DOHH2 (cell line): Measurements from ENCODE around the gene TCF15.

Experiments
- H3F3A ChIP-seq: fragments of 200-600 bp; sonication (generic), shearing (Covaris generic); 2 replicates; pipeline ENCODE4 v1.6.0; 2016; ENCODE audit warnings: antibody characterized with exemption, mild to moderate bottlenecking; ENCODE audit not compliant: control insufficient read depth, insufficient read depth
- H3K27ac ChIP-seq: fragments of 200-600 bp; sonication (generic); 2 replicates; pipeline ENCODE4 v1.5.1; 2014; ENCODE audit warnings: low read depth, mild to moderate bottlenecking, low read length, moderate library complexity
- H3K27me3 ChIP-seq: fragments of 200-600 bp; sonication (generic); 2 replicates; pipeline ENCODE4 v1.6.1; 2014; ENCODE audit warnings: mild to moderate bottlenecking, low read length, mixed read lengths; ENCODE audit not compliant: control insufficient read depth
- H3K36me3 ChIP-seq: fragments of 200-600 bp; sonication (generic); 2 replicates; pipeline ENCODE4 v1.6.1; 2014; ENCODE audit warnings: mild to moderate bottlenecking, low read length, moderate library complexity, mixed read lengths; ENCODE audit not compliant: control insufficient read depth
- H3K4me1 ChIP-seq: fragments of 200-600 bp; sonication (generic); 2 replicates; pipeline ENCODE4 v1.6.1; 2014; ENCODE audit warnings: mild to moderate bottlenecking, low read length, mixed read lengths; ENCODE audit not compliant: control insufficient read depth
- H3K4me2 ChIP-seq: fragments of 200-600 bp; sonication (generic); 2 replicates; pipeline ENCODE4 v1.6.0; 2014; ENCODE audit warnings: mild to moderate bottlenecking, low read length, moderate library complexity
- H3K4me3 ChIP-seq: fragments of 200-600 bp; sonication (generic); 2 replicates; pipeline ENCODE4 v1.5.1; 2014; ENCODE audit warnings: mild to moderate bottlenecking, low read length, mixed read lengths
- H3K79me2 ChIP-seq: fragments of 200-600 bp; sonication (generic); 2 replicates; pipeline ENCODE4 v1.6.1; 2014; ENCODE audit warnings: mild to moderate bottlenecking, low read length, mixed read lengths; ENCODE audit not compliant: control insufficient read depth
- H3K9me2 ChIP-seq: fragments of 200-600 bp; sonication (generic); replicated peaks from 2 replicates; pipeline ENCODE4 v1.6.1; 2014; ENCODE audit warnings: mild to moderate bottlenecking, low read length, mixed read lengths; ENCODE audit not compliant: control insufficient read depth
- H3K9me3 ChIP-seq: fragments of 200-600 bp; sonication (generic); 2 replicates; pipeline ENCODE4 v1.6.1; 2014; ENCODE audit warnings: antibody characterized with exemption, low read length, mixed read lengths; ENCODE audit not compliant: control insufficient read depth, insufficient read depth
- H4K20me1 ChIP-seq: fragments of 200-600 bp; sonication (generic); 2 replicates; pipeline ENCODE4 v1.6.0; 2014; ENCODE audit warnings: low read depth, mild to moderate bottlenecking, antibody characterized with exemption, low read length, moderate library complexity; ENCODE audit not compliant: control insufficient read depth, insufficient read depth
- CTCF ChIP-seq: fragments of 200-600 bp; sonication (generic); IDR thresholded peaks from one replicate; pipeline ENCODE4 v1.5.1; 2014; ENCODE audit warnings: antibody characterized with exemption, mild to moderate bottlenecking, low read depth, low read length; ENCODE audit not compliant: poor library complexity, severe bottlenecking
- EZH2phosphoT487 ChIP-seq: fragments of 200-600 bp; sonication (generic); IDR thresholded peaks from 2 replicates; pipeline ENCODE4 v1.6.1; 2017; ENCODE audit warnings: borderline replicate concordance, mild to moderate bottlenecking, antibody characterized with exemption, low read length, moderate library complexity, mixed read lengths

TCF15 gene

GRCh38 chr20:609371-609964 lies 641 bp downstream of the TCF15 start:
- H3K79me2 ChIP-seq = no peaks in the 10 kb centered on the region
- H3K36me3 ChIP-seq = no peaks in the 10 kb centered on the region
- H4K20me1 ChIP-seq = no peaks in the 10 kb centered on the region
- no peak overlapping the region for H3K4me2 ChIP-seq
- H3K4me1 ChIP-seq = no peaks in the 10 kb centered on the region
- TF ChIP-seq EZH2phosphoT487 (no peak), CTCF (no peak)
- H3K4me3 ChIP-seq = no peak overlapping the region
- H3K27me3 ChIP-seq = peaks cover 29% of the 10 kb centered on the region
- H3K9me3 ChIP-seq = no peaks in the 10 kb centered on the region
- no peaks in the 10 kb centered on the region for H3F3A ChIP-seq
- H3K27ac ChIP-seq = no peak overlapping the region
- H3K9me2 ChIP-seq = no peaks in the 10 kb centered on the region

- no peaks in the 10 kb centered on the region for H3K79me2 ChIP-seq
- H4K20me1 ChIP-seq = no peaks in the 10 kb centered on the region
- no peaks in the 10 kb centered on the region for H3K4me1 ChIP-seq
- H3F3A ChIP-seq = no peaks in the 10 kb centered on the region
- no peak overlapping the region for H3K27ac ChIP-seq
- TF ChIP-seq EZH2phosphoT487 = no peak
- no peak for TF ChIP-seq CTCF
- H3K9me3 ChIP-seq = no peaks in the 10 kb centered on the region
- H3K4me3 ChIP-seq = no peak overlapping the region
- H3K27me3 ChIP-seq = peaks cover 28% of the 10 kb centered on the region
- H3K9me2 ChIP-seq = no peaks in the 10 kb centered on the region
- no peaks in the 10 kb centered on the region for H3K36me3 ChIP-seq
- H3K4me2 ChIP-seq = no peak overlapping the region
Observed at GRCh38 chr20:608970-609369, 1.1 kb downstream of the TCF15 start.

- Histone ChIP-seq H3F3A (no peaks in the 10 kb centered on the region), H3K4me2 (no peak overlapping the region), H3K4me1 (no peaks in the 10 kb centered on the region), H4K20me1 (no peaks in the 10 kb centered on the region), H3K27me3 (peaks cover 15% of the 10 kb centered on the region), H3K4me3 (no peak overlapping the region), H3K79me2 (no peaks in the 10 kb centered on the region), H3K36me3 (no peaks in the 10 kb centered on the region), H3K27ac (no peak overlapping the region), H3K9me3 (no peaks in the 10 kb centered on the region), H3K9me2 (no peaks in the 10 kb centered on the region)
- TF ChIP-seq EZH2phosphoT487 = no peak
- TF ChIP-seq CTCF = no peak
Observed at GRCh38 chr20:607476-607875, 2.6 kb downstream of the TCF15 start.
